Measurements from ENCODE around the gene CAV1.

DNA sequence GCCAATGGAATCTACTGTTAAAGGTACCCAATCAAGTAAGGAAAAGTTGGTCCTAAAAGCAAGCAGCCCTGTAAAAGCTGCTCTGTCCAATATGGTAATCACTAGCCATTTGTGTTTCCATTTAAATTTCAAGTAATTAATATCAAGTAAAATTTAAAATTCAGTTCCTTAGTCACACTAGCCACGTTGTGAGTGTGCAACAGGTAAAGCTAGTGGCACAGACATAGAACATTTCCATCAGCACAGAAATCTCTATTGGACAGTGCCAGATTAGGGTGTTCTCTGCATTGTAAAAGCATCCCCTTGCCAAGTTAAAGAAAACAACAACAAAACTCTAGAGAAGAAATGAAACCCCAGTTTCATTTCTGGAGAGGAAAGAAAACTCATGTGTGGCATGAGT lies 4.4 kb downstream of the CAV1 start:
- TF ChIP-seq CTCF (IDR thresholded peaks at IDR 0.05; ENCODE audit: low read depth, low read length): no peak
- no peak for TF ChIP-seq MAX (IDR thresholded peaks at IDR 0.05; ENCODE audit: low read depth, low read length)
- no peak for TF ChIP-seq POLR2A (IDR thresholded peaks at IDR 0.05; ENCODE audit: extremely low read depth, insufficient read length)
